GM19193 (cell line): ENCODE measurements around the gene ADAMTS8.

Experiments used
- POLR2A ChIP-seq: IDR thresholded peaks from 4 replicates; pipeline ENCODE4 v1.6.1; 2011; ENCODE audit not compliant: insufficient read depth, insufficient read length; ENCODE audit errors: extremely low read depth

ADAMTS8 gene

GRCh38 chr11:130428316-130429119 is at the start of gene ADAMTS8:
Gene ADAMTS8, minus strand, starts transcription at chr11:130428609. Its CDS starts 323 bp downstream, at chr11:130428286.
- TF ChIP-seq POLR2A = no peak

DNA sequence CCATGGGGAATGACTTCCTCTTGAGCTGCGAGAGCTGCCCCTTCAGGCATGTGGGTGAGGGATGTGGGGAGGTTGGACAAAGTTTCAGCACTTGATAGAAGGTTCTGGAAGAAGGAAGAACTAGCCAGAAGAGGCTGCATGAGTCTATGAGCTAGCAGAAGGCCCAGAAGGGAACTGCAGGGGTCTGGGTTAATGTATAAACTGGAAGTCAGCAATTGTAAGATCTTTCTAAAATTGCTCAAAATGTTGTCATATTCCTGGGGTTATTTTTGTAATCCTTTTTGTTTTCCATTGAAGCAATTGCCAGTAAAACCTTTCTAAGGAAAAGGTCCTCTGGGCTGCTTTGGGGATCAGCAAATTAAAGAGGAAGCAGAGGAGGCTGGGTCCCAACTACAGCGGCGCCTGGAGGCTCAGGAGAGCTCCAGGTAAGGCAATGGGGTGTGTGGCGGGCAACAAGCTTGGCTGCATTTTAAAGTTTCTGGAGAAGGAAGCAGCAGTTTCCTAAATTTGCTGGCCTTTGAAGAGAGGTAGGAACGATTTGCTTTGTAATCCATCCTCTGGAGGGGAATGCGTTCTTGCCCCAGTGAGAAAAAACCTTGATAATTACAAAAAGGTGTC is 49.3 kb upstream of the ADAMTS8 start:
- TF ChIP-seq POLR2A = no peak

DNA sequence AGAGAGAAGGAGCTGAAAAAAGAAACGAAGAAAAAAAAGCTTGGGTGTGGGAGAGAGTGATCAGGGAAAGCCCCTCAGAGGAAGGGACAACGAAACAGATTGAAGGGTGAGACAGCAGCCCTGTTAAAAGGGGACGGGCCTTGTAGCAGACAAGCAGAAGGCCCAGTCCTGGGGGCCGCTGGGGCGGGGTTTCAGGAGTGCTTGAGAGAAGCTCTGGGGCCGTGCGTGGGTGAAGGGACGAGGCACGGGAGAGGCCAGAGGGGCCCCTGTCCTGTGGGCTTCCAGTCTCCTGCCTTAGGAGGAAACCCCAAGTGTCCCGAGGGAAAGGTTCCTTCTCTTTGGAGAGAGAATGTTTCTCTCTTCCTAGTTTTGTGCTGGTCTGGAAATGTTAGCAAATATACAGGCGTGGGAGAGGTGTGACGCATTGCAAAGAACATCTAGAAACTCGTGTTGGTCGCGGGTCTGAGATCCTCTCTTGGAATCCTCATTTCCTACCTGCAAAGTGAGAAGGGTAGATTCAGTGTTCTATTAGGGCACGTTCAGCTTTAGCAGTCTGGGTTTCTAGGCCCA is 48.6 kb upstream of the ADAMTS8 start:
- TF ChIP-seq POLR2A = no peak

- no peak for TF ChIP-seq POLR2A
Observed at GRCh38 chr11:130476200-130476921, 48.0 kb upstream of the ADAMTS8 start.

DNA sequence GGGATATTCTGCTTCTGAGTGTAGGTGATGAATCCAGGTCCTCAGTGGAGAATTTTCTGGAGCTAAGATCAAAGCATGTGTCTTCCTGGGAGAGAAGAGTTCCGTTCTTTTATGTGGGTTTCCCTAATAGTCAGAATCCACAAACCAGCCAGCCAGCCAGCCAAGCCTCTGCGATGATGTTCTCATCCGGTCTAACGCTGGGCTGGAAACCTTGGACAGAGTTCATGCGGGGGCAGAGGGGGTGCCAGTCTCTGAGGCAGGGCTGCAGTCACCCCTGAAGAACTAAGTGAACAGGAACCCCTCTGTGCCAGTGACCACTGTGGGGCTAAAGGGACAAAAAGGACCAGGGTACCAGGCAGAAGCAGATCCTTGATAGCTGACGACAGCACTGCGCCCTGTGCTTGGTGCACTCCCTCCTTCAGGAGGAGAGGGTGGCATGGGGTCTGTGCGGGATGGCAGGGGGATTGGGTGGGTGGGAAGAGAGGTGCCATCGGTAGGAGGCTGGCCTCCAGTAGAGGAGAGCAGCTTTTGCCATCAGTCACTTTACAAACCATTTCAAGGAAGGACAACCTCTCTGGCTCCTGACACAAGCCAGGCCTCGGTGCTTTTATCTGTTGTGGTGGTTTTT is 47.1 kb upstream of the ADAMTS8 start:
- no peak for TF ChIP-seq POLR2A

DNA sequence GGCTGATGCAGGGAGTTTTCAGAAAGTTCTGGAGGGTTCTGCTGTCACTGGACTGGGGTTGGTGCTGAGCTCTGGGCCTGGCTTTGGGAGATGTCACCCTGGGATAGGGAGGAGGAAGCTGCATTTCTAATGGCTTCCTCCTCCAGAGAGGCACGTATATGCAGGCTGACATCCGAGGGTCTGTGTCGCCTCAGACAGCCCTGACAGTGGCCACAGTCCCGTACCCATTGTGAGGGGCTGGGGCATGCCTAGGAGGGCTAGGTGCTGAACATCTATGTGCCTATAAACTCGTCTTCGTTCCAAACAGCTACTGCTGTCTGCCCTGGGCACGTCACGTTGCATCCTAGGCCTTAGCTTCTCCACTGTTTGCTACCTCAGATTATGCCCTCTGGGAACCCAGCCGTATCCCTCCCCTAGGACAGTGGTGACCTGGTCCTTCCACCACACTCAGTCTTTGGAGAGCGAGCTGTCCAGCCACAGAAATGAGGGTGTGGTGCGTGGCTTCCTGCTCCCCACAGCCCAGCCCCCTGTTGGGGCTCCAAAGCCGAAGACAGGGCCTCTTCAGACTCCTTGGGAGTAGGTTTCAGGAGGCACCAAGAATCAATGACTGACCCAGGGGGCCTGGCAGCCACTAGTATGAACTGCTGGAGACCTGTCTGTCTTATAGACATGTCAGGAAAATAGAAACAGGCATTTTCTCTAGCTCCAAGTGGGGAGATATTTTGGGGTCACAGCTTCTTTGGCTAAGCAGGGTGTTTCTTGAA is 46.4 kb upstream of the ADAMTS8 start:
- TF ChIP-seq POLR2A = no peak

DNA sequence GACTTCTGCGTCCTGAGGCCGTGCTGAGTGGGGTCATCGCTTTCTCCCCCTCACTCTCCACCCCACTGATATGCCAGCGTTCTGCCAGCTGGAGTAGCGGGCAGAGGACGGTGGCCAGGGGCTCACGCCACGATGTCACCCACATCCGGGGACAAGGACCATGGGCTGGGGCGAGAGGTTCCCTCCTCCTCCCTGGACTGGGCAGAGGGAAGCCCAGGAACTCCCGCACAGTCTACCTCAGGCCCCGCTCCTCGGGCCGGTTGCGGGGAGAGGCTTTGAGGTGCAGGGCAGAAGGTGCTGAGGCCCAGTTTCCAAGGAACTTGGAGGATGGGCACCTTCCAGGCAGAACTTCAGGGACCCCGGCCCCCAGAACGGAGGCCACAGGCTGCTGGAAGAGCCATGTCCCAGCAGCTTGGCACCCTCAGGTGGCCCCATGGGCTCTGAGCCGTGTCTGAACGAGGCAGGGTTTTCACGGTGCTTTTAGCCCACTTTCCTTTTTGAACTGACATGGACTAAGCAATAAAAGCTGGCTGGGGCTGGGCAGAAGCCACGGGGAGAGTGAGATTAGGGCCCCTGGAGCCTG is 45.5 kb upstream of the ADAMTS8 start:
- TF ChIP-seq POLR2A = no peak

DNA sequence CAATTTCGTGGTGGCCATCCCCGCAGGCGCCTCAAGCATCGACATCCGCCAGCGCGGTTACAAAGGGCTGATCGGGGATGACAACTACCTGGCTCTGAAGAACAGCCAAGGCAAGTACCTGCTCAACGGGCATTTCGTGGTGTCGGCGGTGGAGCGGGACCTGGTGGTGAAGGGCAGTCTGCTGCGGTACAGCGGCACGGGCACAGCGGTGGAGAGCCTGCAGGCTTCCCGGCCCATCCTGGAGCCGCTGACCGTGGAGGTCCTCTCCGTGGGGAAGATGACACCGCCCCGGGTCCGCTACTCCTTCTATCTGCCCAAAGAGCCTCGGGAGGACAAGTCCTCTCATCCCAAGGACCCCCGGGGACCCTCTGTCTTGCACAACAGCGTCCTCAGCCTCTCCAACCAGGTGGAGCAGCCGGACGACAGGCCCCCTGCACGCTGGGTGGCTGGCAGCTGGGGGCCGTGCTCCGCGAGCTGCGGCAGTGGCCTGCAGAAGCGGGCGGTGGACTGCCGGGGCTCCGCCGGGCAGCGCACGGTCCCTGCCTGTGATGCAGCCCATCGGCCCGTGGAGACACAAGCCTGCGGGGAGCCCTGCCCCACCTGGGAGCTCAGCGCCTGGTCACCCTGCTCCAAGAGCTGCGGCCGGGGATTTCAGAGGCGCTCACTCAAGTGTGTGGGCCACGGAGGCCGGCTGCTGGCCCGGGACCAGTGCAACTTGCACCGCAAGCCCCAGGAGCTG is 44.8 kb upstream of the ADAMTS8 start:
- no peak for TF ChIP-seq POLR2A

DNA sequence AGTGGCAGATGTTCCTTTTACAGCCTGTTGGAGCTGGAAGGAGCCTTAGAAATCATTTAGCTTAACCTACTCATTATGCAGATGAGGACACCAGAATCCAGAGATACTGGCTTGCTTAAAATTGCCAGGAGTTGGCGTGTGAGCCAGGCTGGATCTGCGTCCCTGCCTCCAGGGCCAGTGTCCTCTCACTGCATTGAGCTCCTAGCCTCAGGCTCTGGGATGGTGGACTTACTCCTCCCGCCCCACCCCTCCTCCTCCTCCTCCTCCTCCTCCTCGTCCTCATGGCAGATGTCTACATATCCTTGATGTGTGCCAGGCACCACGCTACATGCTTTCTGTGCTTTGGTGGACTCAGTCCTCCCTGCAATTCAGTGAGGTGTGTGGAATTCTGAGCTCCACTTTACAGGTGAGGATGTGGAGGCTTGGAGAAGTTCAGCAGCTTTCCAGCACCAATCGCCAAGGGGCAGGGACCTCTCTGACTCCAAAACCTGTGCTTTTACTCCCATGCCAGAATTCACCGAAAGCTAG is 44.1 kb upstream of the ADAMTS8 start:
- no peak for TF ChIP-seq POLR2A

- no peak for TF ChIP-seq POLR2A
Observed at GRCh38 chr11:130471731-130472433, 43.5 kb upstream of the ADAMTS8 start.

DNA sequence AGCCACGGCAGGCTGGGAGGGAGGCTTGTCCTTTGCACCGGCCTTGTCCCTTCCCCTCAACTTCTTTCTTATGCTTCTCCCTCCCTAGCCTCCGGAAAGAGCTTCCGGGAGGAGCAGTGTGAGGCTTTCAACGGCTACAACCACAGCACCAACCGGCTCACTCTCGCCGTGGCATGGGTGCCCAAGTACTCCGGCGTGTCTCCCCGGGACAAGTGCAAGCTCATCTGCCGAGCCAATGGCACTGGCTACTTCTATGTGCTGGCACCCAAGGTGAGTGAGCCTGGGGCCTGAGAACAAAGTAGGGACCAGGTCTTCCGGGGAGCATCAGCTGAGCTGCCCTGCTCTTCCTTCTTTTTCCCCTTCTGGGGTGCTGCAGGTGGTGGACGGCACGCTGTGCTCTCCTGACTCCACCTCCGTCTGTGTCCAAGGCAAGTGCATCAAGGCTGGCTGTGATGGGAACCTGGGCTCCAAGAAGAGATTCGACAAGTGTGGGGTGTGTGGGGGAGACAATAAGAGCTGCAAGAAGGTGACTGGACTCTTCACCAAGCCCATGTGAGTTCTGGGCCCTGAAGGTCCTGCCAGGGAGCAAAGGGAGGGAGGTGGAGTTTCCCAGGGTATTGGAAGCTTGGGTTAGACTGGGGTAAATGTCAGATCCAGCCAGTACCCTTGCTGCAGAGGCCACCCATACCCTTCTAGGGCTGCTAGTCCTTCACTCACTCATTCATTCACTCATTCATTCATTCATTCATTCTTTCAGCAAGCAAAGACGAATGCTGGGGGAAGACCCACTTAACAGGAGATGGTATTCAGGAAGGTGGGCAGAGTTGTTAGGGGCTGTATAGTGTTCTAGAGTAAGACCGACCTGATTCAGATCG is 42.7 kb upstream of the ADAMTS8 start:
- TF ChIP-seq POLR2A = no peak

- no peak for TF ChIP-seq POLR2A
Observed at GRCh38 chr11:130469181-130469580, 40.8 kb upstream of the ADAMTS8 start.
